ENCODE measurements around the gene SETX.
"Not testable (repeated sequence)": the region's sequence is repeated elsewhere in the genome, so short reads cannot be mapped to it uniquely, and the experiment has no call there.

Gene SETX, protein sequence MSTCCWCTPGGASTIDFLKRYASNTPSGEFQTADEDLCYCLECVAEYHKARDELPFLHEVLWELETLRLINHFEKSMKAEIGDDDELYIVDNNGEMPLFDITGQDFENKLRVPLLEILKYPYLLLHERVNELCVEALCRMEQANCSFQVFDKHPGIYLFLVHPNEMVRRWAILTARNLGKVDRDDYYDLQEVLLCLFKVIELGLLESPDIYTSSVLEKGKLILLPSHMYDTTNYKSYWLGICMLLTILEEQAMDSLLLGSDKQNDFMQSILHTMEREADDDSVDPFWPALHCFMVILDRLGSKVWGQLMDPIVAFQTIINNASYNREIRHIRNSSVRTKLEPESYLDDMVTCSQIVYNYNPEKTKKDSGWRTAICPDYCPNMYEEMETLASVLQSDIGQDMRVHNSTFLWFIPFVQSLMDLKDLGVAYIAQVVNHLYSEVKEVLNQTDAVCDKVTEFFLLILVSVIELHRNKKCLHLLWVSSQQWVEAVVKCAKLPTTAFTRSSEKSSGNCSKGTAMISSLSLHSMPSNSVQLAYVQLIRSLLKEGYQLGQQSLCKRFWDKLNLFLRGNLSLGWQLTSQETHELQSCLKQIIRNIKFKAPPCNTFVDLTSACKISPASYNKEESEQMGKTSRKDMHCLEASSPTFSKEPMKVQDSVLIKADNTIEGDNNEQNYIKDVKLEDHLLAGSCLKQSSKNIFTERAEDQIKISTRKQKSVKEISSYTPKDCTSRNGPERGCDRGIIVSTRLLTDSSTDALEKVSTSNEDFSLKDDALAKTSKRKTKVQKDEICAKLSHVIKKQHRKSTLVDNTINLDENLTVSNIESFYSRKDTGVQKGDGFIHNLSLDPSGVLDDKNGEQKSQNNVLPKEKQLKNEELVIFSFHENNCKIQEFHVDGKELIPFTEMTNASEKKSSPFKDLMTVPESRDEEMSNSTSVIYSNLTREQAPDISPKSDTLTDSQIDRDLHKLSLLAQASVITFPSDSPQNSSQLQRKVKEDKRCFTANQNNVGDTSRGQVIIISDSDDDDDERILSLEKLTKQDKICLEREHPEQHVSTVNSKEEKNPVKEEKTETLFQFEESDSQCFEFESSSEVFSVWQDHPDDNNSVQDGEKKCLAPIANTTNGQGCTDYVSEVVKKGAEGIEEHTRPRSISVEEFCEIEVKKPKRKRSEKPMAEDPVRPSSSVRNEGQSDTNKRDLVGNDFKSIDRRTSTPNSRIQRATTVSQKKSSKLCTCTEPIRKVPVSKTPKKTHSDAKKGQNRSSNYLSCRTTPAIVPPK (N-terminal part only)

DNA sequence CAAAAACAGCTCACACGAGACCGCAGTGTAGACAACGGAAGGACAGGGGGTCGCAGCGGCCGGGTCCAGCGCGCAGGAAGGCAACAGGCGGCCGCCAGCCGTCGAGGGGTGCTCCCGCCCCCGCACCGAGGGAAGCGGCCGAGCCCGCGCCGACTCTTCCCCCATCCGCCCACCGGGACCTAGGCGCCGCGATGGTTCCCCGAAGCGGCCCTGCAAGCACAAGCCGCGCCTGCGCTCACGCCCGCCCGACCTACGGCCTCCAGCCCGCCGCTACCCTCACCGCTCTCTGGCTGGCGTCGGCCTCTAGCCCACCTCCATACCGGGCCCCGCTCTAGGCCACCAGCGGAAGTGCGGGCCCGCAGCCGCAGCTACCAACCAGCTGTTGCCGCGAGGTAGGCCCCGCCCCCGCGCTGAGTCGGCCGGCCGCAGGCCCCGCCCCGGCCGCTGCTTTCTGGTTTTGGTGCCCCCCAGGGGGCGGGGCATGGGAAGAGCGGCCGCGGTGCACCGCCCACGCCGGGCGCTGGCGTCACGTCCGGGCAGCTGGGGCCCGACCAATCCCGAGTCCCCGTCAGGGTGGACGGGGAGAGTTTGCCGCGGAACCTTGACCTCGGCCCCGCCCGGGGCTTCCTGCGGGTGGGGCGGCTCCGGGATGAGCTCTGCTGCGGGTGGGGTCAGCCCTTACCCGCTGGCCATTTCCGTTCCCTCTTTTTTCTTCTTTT, at the start of gene SETX:
SETX (minus strand) TSS at position 350 of the 719 bp plus-strand sequence. CDS start 5,558 bp downstream, outside the sequence.
- DNase-seq = peak; percentile 91 to 98 (median 95)

DNA sequence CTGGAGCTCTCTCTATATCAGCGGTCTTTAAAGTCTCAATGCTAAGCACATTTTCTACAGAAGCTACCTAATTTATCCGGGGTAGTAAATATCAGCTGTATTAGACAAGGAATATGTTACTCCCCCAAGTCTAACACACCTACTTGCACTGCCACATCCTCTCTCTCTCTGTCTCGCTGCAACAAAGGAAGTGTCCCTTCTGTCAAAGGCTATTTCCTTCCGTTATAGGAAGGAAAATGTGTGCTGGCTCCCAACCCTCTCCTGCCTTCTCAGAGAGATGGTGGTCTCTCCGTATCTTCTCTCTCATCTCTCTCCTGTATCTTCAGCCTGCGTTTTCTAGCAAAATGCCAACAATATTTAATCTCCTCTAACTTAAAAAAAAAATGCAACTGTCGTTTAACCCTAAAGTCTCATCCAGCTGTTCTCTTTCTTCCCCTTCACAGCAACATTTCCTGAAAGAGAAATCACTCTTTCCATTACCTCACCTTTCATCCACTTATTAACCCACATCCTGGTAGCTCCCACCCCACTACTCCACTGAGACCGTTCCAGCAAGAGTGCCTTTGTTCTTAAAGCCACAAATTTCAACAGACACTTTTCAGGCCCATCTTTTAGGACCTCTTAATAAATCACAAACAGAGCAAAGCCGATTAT, 49.6 kb upstream of the SETX start:
- no peak for DNase-seq

DNA sequence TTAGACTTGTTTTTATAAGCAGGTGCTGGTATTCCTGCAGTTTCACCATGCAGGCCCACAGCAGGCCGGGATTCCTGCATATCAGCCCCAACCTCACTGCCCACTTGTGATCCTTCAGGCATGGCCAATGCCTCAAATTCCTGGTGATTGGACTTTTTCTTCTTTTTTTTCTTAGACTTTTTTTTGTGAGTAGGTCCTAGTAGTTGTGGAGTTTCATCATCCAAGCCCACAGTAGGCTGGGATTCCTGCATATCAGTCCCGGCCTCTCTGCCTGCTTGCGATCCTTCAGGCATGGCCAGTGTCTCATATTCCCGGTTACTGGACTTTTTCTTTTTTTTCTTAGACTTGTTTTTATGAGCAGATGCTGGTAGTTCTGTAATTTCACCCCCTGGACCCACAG, 47.0 kb upstream of the SETX start:
- no peak for DNase-seq

- no peak for DNase-seq
These were observed 40.8 kb upstream of the SETX start for GRCh38 chr9:132395560-132395959.

DNA sequence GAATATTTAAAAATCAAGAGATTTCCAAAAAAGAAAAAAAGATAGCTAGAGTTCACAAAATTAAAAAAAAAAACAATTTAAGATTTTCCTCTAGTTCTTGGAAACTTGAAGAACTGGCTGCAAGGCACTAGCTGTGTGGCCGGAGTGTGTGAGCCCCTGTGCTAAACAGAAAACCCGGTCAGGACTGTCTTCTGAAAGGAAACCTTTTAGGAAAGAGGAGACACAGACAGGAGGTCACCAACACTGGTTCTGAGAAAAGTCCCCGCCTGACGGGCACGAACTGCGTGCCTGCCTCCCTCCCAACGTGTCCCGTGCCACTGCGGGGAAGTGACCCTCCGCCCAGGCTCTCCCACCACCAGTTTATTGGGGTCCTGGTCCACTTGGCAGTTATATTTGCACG, 36.7 kb upstream of the SETX start:
- no peak for DNase-seq

DNA sequence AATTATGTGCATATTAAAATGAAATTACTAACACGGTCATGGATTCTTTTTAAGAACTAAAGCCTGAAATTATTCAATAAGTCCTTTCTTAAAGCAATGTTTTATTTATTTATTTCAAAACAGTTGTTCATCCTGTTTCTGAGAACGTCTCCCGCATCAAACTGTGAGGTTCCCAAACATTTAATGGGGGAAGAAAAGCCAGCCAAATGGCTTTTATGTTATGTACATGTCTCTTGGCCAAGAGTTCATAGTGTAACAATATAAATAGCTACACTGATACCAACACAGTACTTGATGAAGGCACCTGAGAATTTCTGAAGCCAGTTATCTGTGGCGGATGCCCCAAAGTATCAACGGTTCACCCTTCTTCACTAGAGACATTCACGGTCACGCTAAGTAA, 36.2 kb upstream of the SETX start:
- no peak for DNase-seq

DNA sequence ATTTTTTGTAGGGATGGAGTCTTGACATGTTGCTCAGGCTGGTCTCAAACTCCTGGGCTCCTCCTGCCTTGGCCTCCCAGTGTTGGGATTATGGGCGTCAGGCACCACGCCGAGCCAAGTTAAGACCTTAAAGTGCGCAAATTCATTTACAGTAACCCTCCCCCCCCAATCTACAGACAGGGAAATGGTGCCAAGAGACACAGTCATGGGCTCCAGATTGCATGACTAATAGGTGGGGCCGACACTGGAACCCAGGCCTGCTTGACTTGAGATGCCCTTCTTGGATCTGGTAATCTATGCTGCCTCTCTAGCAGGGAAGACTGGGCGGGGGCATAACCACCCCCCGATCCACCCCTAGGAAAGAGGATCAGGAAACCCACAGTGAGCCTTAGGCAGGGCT, 32.3 kb upstream of the SETX start:
- no peak for DNase-seq

DNA sequence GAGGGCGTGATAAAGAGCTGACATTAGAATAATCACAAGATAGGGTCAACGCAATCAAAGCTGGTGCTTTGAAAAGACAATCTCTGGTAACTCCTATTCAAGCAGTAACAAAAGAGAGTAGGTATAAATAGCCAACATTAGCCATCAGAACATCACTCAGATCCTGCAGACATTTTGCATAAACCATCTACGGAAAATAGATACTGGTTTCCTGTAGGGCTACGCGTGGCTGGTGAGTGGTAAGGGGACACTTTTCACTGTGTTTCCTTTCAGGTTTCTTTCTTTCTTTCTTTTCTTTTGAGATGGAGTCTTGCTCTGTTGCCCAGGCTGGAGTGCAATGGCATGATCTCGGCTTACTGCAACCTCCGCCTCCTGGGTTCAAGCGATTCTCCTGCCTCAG, 29.6 kb upstream of the SETX start:
- DNase-seq = no peak

GRCh38 chr9:132383462-132383883, 28.7 kb upstream of the SETX start:
- no peak for DNase-seq

GRCh38 chr9:132381966-132382541, 27.3 kb upstream of the SETX start:
- DNase-seq = no peak

DNA sequence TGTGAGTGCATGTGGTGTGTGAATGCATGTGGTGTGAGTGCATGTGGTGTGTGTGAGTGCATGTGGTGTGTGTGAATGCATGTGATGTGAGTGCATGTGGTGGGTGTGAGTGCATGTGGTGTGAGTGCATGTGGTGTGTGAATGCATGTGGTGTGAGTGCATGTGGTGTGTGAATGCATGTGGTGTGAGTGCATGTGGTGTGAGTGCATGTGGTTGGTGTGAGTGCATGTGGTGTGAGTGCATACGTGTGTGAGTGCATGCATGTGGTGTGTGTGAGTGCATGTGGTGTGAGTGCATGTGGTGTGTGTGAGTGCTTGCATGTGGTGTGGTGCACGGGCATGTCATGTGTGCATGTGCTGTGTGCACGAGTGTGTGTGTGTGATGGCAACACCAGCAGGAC, 23.6 kb upstream of the SETX start:
- not testable (repeated sequence) for DNase-seq

GRCh38 chr9:132377769-132378168, 23.0 kb upstream of the SETX start:
- not testable (repeated sequence) for DNase-seq

DNA sequence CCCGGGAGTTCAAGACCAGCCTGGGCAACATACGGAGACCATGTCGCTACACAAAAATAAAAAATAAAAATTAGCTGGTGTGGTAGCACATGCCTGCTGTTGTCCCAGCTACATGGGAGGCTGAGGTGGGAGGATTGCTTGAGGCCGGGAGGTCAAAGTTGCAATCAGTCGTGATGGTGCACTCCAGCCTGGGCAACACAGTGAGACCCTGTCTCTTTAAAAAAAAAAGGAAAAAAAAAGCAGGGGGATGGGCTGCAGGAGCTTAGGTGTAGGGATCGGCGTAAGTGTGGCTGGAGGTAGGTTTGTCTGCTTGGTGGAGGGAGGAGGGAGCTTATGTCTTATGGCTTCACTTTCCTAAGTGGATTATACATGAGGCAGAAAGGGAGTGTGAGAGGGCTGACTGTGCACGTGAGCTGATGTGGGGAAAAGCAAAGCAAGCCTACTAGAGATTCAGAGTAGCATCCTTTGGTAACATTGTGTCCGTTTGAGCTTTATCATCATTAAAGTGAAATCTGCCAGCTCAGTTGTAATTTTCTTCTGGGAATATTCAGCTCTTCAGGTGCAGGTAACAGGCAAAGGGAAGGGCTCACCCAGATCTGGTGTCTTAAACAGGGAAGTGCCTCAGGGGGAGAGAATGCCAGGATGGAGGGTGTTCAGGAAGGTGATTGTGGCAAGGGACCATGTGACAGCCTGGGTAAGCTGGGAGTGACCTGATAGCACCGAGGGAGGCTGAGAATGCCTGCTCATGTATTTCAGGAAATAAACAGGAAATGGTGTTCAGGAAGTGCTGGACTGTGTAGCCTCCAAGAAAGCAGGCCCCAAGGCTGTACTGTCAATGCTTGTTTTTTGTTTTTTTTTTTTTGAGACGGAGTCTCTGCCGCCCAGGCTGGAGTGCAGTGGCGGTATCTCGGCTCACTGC, 17.6 kb upstream of the SETX start:
- no peak for DNase-seq

DNA sequence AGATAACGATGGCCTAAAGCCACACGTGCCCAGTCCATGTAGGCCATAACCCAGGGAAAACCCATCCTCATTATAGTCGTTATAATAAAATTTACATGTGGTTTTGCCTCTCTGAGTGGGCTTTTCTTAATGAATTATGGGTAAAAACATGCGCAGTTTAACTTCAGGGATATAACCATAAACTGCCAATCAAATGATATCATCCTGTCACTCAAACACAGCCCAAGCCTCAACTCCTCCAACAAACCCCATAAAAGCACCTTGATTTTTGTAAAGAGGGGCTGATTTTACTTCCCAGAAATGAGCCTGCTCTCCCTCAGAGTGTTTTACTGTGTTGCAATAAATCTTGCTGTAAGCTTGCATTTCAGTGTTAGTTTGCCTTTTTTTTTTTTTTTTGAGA, 15.8 kb upstream of the SETX start:
- DNase-seq = no peak

- DNase-seq = no peak
These were observed 14.6 kb upstream of the SETX start for GRCh38 chr9:132369421-132369820.

DNA sequence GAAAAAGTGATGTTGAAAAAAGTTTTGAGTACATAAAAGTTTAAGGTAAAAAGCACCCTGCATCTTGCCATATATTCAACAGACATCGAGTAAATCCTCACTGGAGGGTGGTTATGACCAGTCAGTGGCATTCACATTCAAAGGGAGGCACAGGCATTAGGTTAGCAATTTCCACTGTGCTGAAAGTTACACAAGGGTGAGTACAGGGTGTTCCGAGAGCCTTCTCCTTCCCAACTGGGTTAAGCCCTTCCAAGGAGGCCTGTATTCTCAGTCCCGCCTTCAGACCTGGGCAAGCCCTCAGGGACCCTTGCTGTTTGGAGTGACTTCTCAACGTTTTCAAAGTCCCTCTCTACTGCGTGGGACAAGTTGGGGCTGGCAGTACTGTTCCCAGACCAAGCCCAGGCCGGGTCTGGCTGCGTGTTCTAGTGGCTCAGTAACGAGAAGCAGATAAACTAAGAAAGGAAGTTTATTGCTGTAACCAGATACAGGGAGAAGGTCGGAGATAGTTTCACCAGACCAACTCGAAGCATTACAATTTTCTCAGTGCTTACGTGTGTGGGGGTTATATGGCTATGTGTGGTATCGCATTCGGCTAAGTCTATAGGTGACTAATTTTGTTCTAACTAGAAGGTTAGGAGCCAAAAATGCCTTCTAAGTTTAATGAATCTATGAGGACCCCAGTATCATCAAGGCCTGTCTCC, 13.0 kb upstream of the SETX start:
- DNase-seq = no peak

DNA sequence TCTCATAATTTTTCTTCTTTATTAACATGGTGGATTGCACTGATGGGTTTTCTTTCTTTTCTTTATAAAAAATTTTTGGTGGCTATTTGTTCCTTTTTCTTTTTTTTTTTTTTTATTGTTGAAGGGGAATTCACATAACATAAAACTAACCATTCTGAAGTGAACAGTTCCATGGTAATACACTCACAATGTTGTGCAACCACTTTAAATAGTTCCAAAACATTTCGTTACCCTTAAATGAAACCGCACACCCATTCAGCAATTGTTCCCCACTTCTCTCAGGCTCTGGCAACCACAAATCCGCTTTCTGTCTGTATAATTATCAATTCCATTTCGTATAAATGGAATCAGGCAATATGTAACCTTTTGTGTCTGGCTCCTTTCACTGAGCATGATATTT, 11.7 kb upstream of the SETX start:
- DNase-seq = no peak

DNA sequence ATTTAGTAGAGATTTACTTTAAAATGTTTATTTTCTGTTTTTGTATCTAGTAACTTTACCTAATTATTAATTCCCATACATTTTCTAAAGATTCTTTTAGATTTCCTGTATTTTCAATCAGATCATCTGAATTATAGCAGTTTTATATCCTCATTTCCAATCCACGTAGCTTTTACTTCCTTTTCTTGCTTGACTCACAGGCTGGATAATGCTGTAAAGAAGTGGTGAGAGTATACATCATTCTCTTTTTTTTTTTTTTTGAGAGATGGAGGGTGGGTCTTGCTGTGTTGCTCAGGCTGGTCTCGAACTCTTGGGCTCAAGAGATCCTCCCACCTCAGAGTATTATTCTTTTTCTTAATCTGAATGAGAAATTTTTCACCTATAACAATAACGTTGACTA, 11.2 kb upstream of the SETX start:
- no peak for DNase-seq

DNA sequence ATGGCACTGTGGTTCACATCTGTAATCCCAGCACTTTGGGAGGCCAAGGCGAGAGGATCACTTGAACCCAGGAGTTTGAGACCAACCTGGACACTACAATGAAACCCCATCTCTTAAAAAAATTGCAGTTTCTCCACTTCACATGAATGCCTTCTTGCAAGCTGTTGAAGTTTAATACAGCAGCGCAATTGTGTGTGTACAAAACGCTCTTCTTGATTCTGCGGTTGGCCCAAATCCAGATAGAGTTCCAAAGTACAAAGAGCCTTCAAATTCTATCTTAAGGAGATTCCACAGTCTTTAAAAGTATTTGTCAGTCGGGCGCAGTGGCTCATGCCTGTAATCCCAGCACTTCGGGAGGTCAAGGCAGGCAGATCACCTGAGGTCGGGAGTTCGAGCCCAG, 9.3 kb upstream of the SETX start:
- DNase-seq = no peak

GRCh38 chr9:132357764-132358163, 3.0 kb upstream of the SETX start:
- DNase-seq = no peak
